Activated CD4-positive, CD25-positive, alpha-beta regulatory T cell (primary cell): ENCODE data around the gene AGAP1.
"Not testable (repeated sequence)": the region's sequence is repeated elsewhere in the genome, so short reads cannot be mapped to it uniquely, and the experiment has no call there.

Experiments
- DNase-seq, 4 experiments: peaks; one replicate each; lab custom pipeline; 2025; lab: John Stamatoyannopoulos, UW

Gene AGAP1

GRCh38 chr2:235737840-235738239 lies 244.0 kb downstream of the AGAP1 start:
- no peak for DNase-seq

- DNase-seq = no peak
These were observed 246.0 kb downstream of the AGAP1 start for GRCh38 chr2:235739704-235740415.

- DNase-seq = no peak
These were observed 247.0 kb downstream of the AGAP1 start for GRCh38 chr2:235740821-235741220.

- DNase-seq = no peak
These were observed 250.3 kb downstream of the AGAP1 start for GRCh38 chr2:235744161-235744560.

GRCh38 chr2:235745597-235745996 lies 251.8 kb downstream of the AGAP1 start:
- no peak for DNase-seq

GRCh38 chr2:235746257-235746934 lies 252.6 kb downstream of the AGAP1 start:
- DNase-seq = no peak

GRCh38 chr2:235747001-235747785 lies 253.3 kb downstream of the AGAP1 start:
- no peak for DNase-seq

- no peak for DNase-seq
These were observed 253.9 kb downstream of the AGAP1 start for GRCh38 chr2:235747786-235748091.

- no peak for DNase-seq
These were observed 255.4 kb downstream of the AGAP1 start for GRCh38 chr2:235749121-235749770.

- DNase-seq = no peak
These were observed 255.9 kb downstream of the AGAP1 start for GRCh38 chr2:235749771-235750160.

- DNase-seq = no peak
These were observed 259.0 kb downstream of the AGAP1 start for GRCh38 chr2:235752846-235753245.

- no peak for DNase-seq
These were observed 260.7 kb downstream of the AGAP1 start for GRCh38 chr2:235754357-235755207.

- DNase-seq = no peak
These were observed 262.6 kb downstream of the AGAP1 start for GRCh38 chr2:235756491-235756890.

GRCh38 chr2:235757212-235757611 lies 263.4 kb downstream of the AGAP1 start:
- no peak for DNase-seq

GRCh38 chr2:235757640-235758039 lies 263.8 kb downstream of the AGAP1 start:
- no peak for DNase-seq

- no peak for DNase-seq
These were observed 269.2 kb downstream of the AGAP1 start for GRCh38 chr2:235762832-235763598.

- DNase-seq = no peak
These were observed 270.0 kb downstream of the AGAP1 start for GRCh38 chr2:235763816-235764215.

- DNase-seq = not testable (repeated sequence)
These were observed 270.6 kb downstream of the AGAP1 start for GRCh38 chr2:235764478-235764877.

GRCh38 chr2:235765181-235765820 lies 271.5 kb downstream of the AGAP1 start:
- no peak for DNase-seq

GRCh38 chr2:235766278-235766677 lies 272.4 kb downstream of the AGAP1 start:
- peak in 1 of 4 experiments; percentile 11 for DNase-seq
